HG03039 (cell line): ENCODE data around the gene MUC5B.
"Not testable (repeated sequence)": the region's sequence is repeated elsewhere in the genome, so short reads cannot be mapped to it uniquely, and the experiment has no call there.

Source experiments
- ATAC-seq: cut with Tn5 transposase; IDR thresholded peaks from one replicate; pipeline ENCODE4 v1.9.1; 2021; ENCODE audit warnings: mild to moderate bottlenecking, moderate library complexity; ENCODE audit not compliant: unreplicated experiment

Gene MUC5B

DNA sequence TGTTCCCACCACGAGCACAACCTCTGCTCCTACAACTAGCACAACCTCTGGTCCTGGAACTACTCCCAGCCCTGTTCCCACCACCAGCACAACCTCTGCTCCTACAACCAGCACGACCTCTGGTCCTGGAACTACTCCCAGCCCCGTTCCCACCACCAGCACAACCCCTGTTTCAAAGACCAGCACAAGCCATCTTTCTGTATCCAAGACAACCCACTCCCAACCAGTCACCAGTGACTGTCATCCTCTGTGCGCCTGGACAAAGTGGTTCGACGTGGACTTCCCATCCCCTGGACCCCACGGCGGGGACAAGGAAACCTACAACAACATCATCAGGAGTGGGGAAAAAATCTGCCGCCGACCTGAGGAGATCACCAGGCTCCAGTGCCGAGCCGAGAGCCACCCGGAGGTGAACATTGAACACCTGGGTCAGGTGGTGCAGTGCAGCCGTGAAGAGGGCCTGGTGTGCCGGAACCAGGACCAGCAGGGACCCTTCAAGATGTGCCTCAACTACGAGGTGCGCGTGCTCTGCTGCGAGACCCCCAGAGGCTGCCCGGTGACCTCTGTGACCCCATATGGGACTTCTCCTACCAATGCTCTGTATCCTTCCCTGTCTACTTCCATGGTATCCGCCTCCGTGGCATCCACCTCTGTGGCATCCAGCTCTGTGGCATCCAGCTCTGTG is 30.9 kb upstream of the MUC5B start:
- not testable (repeated sequence) for ATAC-seq

DNA sequence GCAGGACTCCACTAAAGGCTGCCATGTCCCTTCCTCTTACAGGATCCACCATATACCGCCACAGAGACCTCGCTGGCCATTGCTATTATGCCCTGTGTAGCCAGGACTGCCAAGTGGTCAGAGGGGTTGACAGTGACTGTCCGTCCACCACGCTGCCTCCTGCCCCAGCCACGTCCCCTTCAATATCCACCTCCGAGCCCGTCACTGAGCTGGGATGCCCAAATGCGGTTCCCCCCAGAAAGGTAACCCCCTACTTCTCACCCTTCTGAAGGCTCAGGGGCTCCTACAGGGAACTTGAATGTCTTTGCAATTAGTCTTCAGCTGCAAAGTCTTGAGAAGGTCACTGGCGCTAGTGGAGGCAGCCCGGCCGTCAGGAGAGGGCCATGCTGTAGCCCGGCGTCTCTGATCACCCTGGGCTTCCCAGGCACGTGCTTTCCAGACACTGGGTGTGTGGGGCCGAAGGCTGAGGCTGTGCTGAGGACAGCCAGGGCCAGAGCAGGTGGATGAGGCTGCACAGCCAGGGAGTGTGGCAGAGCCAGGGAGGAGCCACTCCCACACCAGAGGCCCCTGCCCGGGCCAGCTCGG is 30.0 kb upstream of the MUC5B start:
- ATAC-seq: no peak

DNA sequence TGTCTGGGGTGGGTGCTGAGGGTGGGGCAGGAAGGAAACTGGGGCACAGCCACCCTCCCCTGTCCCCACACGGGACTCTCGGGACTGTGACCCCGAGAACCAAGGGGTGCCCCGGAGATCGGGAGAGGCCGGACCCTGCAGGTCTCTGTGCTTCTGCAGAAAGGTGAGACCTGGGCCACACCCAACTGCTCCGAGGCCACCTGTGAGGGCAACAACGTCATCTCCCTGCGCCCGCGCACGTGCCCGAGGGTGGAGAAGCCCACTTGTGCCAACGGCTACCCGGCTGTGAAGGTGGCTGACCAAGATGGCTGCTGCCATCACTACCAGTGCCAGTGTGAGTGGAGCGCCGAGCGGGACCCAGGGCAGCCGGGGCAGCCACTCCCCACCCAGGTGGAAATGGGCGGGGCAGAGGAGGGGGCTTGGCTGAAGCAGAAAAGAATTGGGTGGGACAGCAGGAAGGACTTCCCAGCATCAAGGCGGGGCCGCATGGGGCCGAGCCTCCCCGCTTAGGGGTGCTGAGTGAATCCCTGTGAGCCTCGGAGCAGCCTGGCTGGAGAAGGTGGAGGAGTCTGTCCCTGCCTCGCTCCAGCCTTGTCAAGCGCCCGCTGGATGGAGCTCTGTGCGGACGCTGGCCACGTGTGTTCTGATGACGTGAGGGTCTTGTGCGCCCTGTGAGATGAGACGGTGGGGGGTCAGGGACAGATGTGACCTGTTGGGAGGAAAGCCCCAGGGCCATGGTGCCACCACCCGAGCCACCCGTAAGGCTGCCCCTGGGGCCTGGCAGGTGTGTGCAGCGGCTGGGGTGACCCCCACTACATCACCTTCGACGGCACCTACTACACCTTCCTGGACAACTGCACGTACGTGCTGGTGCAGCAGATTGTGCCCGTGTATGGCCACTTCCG is 29.3 kb upstream of the MUC5B start:
- no peak for ATAC-seq

DNA sequence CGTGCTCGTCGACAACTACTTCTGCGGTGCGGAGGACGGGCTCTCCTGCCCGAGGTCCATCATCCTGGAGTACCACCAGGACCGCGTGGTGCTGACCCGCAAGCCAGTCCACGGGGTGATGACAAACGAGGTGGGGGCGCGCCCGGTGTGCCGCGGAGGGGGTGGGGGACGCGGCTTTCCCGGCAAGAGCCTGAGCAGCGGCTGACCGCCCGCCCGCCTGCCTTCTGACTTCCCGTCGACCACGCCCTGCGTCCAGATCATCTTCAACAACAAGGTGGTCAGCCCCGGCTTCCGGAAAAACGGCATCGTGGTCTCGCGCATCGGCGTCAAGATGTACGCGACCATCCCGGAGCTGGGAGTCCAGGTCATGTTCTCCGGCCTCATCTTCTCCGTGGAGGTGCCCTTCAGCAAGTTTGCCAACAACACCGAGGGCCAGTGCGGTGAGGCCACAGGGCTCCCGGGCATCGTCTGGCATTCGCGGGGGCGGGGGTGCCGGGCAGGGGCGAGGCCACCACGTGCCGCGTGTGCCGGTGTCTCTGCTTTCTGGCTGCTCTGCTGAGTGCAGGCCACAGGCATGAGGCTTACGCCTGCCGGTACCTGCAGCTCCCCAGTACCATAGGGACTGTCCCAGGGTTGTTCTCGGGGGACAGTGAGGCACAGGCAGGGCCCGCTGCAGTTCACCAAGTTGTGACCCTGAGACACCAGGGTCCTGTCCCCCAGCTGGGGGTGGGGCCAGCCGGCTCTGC is 28.5 kb upstream of the MUC5B start:
- ATAC-seq: no peak

DNA sequence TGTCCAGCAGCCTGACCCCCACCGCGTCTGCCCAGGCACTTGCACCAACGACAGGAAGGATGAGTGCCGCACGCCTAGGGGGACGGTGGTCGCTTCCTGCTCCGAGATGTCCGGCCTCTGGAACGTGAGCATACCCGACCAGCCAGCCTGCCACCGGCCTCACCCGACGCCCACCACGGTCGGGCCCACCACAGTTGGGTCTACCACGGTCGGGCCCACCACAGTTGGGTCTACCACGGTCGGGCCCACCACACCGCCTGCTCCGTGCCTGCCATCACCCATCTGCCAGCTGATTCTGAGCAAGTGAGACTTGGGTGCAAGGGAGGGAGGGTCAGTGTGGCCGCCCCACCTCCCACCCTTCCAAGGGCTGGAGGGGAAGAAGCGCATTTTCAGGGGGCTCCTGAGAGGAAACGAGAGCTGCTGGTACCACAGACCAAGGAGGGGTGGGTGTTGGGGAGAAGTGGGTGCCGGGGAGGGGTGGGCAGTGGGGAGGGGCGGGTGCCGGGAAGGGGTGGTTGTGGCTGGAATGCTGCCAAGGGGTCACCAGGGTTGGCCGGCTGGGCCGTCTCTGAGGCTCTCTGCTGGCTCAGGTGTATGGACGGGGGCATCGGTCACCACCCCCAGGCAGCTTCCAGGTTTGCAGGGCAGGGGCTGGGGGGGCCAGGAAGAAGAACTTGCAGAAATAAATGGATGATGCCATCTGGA is 27.7 kb upstream of the MUC5B start:
- no peak for ATAC-seq

DNA sequence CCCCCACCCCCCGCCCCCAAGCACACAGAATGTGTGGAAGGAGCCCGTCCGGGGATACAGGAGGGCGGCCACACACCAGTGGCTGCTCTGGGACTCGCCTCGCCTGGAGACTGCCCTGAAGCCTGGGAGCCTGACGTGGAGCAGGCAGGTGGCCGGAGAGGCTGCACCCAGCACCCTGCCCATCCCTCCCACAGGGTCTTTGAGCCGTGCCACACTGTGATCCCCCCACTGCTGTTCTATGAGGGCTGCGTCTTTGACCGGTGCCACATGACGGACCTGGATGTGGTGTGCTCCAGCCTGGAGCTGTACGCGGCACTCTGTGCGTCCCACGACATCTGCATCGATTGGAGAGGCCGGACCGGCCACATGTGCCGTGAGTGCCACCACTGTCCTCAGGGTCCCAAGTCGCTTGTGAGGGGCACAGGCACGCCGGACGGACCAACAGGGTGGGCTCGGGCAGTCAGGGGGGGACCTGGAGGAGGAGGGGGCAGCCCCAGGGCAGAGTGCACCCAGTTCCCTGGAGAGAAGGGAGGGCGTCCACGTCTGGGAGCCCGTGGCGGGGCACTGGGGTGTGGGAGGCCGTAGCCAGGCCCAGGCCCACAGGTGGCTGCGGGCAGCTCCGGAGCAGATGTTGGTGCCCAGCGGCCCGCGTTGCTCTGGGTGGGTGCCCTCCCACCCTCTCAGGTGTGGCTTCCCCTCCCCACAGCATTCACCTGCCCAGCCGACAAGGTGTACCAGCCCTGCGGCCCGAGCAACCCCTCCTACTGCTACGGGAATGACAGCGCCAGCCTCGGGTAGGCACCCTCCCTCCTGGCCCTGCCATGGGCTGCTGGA is 27.0 kb upstream of the MUC5B start:
- ATAC-seq: no peak

DNA sequence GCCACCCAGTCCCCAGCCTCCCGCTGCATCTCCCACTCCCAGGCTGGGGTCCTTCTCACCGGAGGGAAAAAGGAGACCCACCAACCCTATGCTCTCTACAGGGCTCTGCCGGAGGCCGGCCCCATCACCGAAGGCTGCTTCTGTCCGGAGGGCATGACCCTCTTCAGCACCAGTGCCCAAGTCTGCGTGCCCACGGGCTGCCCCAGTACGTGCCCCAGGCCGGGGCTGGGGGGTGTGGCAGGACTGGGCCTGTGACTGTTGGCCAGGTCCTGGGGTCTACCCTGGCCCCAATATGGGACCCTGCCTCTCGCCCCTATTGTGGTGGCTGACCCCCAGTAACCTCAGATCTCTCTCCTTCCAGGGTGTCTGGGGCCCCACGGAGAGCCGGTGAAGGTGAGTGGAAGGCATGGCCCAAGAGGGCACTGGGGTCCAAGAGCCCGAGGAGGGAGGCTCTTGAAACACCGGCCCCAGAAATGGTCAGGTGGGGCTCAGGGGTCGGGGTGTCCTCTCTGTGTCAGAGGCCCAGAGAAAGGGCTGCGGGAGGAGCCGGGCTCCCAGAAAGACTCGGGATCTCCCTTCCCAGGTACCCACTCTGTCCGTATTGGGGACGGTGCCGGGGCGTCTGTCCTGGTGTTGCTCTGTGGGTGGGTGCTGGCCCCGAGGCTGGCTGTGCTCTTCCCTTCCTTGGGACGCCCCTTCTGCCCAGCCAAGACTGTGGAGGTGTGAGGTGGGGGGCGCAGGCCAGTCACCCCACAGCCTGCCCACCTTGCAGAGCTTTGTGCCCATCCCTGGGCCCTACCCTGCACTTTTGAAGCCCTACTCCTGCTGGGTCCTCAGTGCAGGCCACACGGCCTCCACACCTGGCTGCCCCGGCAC is 26.1 kb upstream of the MUC5B start:
- ATAC-seq: no peak

DNA sequence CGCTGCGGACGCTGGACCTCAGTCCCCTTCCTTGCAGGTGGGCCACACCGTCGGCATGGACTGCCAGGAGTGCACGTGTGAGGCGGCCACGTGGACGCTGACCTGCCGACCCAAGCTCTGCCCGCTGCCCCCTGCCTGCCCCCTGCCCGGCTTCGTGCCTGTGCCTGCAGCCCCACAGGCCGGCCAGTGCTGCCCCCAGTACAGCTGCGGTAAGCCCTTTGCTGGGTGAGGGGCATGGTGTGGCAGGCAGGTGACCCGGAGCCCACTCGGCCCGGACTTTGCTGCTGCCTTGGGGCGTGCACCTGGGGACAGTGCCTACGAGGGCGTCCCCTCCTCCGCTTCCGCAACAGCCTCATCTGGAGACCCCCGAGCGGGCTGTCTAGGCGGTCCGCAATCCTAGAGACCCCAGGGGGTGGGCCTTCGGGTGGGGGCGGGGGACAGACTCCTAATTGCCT is 25.4 kb upstream of the MUC5B start:
- no peak for ATAC-seq

DNA sequence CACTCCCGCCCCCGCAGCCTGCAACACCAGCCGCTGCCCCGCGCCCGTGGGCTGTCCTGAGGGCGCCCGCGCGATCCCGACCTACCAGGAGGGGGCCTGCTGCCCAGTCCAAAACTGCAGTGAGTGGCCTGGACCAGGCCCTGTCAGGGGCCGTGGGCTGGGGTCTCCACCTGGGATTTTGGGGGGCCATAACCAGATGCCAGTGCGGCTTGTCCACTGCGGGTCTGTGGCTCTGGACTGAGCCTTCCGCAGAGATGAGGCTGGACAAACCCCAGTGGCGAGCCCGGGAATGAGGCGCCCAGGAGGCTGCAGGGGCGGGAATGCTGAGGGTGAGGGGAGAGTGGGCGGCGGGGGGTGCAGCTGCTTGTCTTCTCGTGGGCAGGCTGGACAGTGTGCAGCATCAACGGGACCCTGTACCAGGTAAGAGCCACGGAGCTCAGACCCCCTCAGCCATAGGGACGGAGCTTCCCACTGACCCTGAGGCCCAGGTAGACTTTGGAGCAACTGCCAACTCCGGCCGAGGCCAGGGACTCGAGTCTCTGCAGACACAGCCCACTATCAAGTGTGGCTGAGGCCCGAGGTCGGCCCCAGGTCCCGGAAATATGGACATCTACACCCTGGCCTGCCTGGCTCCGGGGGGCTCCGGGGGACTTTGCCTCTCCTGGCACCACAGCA is 24.8 kb upstream of the MUC5B start:
- ATAC-seq: no peak

DNA sequence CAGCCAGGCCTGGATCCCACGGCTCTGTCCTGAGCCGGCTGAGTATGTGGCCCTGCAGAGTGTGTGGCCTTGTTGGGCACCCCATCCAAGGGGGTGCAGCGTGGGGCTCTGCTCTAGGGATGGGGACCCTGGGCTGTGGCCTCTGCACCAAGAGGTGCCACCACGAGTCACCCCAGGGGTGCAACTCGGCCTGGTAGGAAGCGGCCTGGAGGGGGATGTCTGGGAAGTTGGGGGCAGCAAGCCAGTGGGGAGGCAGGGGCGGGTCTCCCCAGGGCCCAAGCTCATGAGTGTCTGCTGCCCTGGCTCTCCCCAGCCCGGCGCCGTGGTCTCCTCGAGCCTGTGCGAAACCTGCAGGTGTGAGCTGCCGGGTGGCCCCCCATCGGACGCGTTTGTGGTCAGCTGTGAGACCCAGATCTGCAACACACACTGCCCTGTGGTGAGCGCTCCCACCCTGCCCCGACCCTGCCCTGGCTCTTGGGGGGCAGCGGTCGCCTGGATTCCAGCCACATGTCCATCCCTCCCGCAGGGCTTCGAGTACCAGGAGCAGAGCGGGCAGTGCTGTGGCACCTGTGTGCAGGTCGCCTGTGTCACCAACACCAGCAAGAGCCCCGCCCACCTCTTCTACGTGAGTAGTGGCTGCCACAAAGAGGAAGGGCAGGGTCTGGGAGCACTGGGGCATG is 24.2 kb upstream of the MUC5B start:
- no peak for ATAC-seq

DNA sequence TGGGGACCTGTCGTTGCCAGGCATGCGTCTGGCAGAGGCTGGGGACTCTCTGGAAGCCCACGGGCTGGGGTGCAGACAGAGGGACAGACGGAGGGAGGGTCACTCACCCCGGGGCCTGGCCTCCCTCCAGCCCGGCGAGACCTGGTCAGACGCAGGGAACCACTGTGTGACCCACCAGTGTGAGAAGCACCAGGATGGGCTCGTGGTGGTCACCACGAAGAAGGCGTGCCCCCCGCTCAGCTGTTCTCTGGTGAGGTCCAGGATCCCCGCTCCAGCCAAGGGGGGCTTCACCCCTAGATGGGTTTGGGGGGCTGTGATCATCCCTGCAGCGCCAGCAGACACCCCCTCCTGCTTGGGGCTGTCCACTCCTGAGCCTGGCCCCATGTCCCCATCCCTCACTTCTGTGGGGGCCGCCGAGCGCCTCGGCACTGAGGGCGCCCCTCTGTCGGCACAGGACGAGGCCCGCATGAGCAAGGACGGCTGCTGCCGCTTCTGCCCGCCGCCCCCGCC is 23.6 kb upstream of the MUC5B start:
- ATAC-seq: no peak

DNA sequence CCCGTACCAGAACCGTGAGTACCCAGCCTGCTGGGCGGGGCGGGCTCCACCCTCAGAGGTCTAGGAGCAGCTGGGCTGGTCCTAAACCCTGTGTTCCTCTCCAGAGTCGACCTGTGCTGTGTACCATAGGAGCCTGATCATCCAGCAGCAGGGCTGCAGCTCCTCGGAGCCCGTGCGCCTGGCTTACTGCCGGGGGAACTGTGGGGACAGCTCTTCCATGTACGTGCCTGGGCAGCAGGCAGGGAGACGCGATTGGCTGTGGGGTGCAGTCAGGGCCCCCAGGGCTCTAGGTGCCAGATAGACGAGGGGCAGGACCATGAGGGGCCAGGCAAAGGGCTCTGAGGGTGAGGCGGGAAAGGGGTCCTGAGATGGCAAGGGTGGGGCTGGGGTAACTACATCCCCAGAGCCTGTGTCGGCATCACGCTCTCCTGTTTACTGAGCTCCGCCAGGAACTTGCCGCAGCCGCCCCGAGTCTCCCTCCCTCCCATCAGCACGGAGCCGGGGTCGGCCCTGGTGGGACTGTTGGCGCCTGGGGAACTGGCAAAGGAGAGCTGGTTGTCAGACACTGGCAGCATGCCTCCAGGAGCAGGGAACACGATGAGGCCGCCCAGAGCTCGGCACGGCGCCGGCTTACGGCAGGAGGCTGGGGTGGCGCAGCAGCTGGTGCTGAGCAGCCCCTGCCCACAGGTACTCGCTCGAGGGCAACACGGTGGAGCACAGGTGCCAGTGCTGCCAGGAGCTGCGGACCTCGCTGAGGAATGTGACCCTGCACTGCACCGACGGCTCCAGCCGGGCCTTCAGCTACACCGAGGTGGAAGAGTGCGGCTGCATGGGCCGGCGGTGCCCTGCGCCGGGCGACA is 22.9 kb upstream of the MUC5B start:
- no peak for ATAC-seq

DNA sequence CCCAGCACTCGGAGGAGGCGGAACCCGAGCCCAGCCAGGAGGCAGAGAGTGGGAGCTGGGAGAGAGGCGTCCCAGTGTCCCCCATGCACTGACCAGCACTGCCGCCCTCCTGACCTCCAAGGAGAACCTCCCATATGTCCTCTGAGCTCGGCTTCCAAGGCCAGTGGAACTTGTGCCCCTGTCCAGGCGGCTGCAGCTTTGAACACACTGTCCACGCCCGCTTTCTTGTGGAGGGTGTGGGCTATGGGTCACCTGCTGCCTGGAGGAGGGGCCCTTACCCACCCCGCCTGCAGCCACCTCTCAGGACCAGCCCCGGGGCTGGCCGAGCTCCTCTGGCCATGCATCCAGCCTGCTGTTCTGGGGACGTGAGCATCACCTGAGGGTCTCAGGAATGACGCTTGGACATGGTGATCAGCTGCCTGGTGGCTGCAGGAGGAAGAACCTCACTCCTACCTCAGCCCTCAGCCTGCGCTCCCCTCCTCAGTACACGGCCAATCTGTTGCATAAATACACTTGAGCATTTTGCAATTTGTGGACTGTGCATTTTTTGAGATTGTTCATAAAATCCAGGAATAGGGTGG is 22.2 kb upstream of the MUC5B start:
- ATAC-seq: no peak

DNA sequence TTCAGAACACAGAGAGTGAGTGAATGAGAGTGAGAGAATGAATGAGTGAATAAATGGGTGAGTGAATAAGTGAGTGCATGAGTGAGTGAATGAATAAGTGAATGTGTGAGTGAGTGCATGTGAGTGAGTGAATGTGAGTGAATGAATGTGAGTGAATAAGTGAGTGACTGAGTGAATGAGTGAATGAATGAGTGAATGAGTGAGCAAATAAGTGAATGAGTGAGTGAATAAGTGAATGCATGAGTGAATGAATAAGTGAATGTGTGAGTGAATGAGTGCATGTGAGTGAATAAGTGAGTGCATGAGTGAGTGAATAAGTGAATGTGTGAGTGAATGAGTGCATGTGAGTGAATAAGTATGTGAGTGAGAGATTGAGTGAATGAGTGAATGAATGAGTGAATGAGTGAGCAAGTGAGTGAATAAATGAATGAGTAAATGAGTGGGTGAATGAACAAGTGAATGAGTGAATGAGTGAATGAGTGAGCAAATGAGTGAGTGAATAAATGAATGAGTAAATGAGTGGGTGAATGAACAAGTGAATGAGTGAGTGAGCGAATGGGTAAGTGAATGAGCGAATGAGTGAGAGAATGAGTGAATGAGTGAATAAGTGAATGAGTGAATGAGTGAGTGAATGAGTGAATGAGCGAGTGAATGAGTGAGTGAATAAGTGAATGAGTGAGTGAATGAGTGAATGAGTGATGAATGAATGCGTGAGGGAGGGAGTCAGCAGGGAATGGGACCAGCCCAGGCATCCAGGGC is 21.3 kb upstream of the MUC5B start:
- no peak for ATAC-seq

DNA sequence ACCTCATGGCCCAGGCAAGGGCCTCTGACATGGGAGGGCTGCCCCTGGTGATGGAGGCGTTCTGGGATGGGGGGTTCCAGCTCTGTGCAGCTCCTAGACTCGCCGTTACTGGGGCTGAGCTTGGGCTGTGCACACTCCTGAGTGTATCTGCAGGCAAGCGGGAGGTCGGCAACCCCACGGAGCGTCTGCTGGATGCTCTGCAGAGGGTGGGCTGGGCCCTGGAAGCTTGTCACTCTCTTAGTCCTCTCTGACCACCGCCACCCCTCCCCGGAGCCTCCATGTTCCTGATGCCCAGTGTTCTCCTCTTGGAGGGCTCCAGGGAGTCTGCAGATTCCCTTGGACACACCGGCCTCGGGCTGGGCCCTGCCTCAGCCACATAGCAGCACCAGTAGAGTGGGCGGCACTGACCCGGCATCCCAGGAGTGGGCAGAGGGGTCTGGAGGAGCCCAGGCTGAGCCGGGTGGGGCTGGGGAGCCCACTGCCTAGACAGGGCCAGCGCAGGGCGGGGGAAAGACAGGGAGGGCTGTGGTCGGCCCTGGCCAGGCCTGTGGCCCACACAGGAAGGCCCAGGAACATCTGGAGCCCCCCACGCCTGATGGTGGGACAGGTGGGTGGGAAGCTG is 20.6 kb upstream of the MUC5B start:
- ATAC-seq: no peak
